GM21723 (cell line): ENCODE data around the gene CHAF1A.

ENCODE experiments used
- ATAC-seq: cut with Tn5 transposase; IDR thresholded peaks from one replicate; pipeline ENCODE4 v1.9.1; 2021; ENCODE audit warnings: mild to moderate bottlenecking, moderate library complexity; ENCODE audit not compliant: unreplicated experiment

CHAF1A gene

GRCh38 chr19:4487572-4487971 lies 85.1 kb downstream of the CHAF1A start:
- ATAC-seq = no peak

GRCh38 chr19:4488496-4488895 lies 86.1 kb downstream of the CHAF1A start:
- no peak for ATAC-seq

- no peak for ATAC-seq
These were observed 89.0 kb downstream of the CHAF1A start for GRCh38 chr19:4491446-4491845.

GRCh38 chr19:4492337-4493103 lies 90.1 kb downstream of the CHAF1A start:
- ATAC-seq = no peak
